ENCODE measurements around the gene C16orf89.
"Not testable (repeated sequence)": the region's sequence is repeated elsewhere in the genome, so short reads cannot be mapped to it uniquely, and the experiment has no call there.

Gene C16orf89

DNA sequence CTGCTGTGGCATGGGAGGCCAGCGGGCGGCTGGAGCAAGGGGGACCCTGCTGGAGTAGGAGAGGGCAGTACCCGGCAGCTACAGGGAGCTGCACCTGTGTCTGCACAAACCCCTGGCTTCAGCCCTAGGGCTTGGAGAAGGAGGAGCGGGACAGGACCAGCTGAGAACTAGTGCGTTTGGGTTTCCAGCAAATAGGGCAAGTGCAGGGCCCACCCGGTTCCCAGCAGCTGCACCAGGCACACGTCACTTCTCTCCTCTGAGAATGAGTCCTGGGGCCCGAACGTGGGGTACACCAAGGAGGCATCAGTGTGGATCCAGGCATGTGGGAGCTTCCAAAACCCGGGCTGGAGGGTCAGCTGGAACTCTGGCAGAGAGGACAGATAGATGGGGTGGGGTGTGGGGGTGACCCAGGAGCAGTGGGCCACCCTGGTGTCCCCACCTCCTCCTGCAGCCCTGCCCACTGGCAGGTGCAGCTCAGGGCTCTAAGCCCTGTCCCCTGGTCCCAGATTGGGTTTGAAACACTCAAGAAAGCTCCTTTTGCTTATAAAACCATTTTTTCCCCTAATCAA, 5.6 kb downstream of the C16orf89 start:
- DNase-seq (ENCODE audit: low spot score), result no peak

GRCh38 chr16:5059386-5060072, 6.2 kb downstream of the C16orf89 start:
- no peak for DNase-seq (ENCODE audit: low spot score)

DNA sequence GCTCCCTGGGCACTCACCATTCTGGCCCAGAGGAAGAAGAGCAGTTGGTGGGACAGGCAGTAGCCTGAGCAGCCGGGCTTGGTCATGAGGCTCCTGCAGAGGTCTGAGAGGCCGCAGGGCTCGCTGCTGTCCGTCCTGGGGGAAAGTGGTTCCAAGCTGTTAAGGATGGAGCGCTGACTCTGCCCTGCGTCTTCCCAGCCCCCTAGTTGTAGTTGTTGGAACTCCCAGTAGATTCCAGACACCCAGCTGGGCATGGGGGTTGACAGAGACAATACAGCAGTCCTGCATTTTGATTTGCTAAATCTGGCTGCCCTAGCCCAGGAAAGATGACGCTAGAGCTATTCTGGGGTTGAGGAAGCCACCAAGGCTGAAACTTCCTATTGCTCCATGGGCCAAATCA, 7.3 kb downstream of the C16orf89 start:
- no peak for DNase-seq (ENCODE audit: low spot score)

- no peak for DNase-seq (ENCODE audit: low spot score)
Observed at GRCh38 chr16:5056352-5056751, 9.4 kb downstream of the C16orf89 start.

GRCh38 chr16:5054876-5055865, 10.6 kb downstream of the C16orf89 start:
- no peak for DNase-seq (ENCODE audit: low spot score)

GRCh38 chr16:5046914-5047313, 18.8 kb downstream of the C16orf89 start:
- DNase-seq (ENCODE audit: low spot score), result no peak

GRCh38 chr16:5045499-5046115, 20.1 kb downstream of the C16orf89 start:
- no peak for DNase-seq (ENCODE audit: low spot score)

GRCh38 chr16:5044581-5044980, 21.2 kb downstream of the C16orf89 start:
- DNase-seq (ENCODE audit: low spot score), result not testable (repeated sequence)

DNA sequence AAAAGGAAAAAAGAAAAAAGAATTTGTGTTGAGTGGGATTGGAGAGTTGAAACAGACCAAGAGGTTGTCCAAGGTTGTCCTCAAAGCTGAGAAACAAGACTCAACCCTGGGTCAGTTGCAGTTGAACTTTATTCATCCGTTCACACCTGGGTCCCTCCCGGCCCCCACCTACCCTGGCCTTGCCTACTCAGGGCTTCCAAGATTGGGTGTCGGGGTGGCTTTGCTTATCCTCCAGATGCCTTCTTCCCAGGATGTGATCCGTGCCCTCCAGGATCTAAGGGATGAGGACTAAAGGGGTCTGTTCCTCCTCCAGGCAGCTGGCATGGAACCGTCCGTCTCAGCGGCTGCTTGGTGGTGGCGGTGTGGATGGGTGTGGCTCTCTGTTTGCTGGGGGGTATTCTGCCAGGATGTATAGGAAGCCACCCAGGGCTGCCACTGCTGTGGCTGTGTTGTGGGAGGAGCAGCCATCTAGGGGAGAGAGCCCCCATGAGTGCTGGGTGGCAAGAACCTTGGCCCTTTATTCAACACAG, 21.7 kb downstream of the C16orf89 start:
- no peak for DNase-seq (ENCODE audit: low spot score)

GRCh38 chr16:5042574-5043171, 23.1 kb downstream of the C16orf89 start:
- no peak for DNase-seq (ENCODE audit: low spot score)

- no peak for DNase-seq (ENCODE audit: low spot score)
Observed at GRCh38 chr16:5041600-5042133, 24.1 kb downstream of the C16orf89 start.

GRCh38 chr16:5040451-5040850, 25.3 kb downstream of the C16orf89 start:
- no peak for DNase-seq (ENCODE audit: low spot score)

DNA sequence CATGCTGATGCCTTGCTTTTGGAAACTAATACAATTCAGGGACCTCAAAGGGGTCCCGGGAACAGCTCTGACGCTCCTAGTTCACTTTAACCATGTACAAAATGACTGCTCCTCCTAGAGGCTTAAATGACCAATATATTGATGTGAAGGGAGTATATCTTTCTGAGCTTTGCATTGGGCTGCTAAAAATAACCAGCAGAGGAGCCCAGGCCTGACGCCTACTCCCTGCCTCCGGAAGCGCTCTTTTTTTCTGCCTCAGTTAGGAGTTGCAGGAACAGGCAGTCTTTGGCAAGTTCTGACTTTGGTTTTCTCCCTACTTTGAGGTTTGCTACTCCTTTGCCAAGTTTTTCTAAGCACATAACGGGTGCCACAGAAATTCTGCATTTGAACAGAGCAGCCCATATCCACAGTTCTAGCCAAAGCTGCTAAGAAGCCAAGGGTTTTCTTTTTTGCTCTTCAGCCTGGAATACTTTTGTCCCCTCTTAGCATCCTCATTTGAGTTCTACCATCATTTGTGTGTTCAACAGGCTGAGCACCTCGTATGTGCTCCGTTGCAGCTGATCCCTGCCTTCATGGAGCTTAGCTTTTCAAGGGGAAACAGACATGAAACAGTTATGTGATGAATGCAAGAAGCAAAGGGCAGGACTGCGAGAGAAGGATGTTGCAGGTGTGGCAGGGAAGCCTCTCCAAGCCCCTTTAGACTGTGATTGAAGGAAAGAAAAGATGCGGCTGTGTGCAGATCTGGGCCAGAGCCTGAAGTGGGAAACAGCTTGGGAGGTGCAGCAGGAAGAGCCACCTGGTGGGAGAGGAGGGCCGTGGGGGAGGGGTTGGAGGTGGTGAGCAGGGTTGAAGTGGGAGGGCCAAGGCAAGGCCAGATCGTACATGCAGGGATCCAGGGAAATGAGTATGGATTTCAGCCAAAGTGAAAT, 29.3 kb downstream of the C16orf89 start:
- DNase-seq (ENCODE audit: low spot score), result no peak

DNA sequence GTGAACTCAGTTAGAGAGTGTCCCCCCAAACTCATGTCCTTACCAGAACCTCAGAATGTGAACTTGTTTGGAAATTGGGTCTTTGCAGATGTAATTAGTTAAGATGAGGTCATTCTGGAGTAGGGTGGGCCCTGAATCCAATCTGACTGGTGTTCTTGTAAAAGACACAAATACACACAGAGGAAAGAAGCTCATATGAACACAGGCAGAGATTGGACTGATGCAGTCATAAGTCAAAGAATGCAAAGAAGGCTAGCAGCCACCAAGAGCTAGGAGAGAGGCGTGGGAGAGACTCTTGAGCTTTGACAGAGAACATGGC, 29.9 kb downstream of the C16orf89 start:
- no peak for DNase-seq (ENCODE audit: low spot score)

DNA sequence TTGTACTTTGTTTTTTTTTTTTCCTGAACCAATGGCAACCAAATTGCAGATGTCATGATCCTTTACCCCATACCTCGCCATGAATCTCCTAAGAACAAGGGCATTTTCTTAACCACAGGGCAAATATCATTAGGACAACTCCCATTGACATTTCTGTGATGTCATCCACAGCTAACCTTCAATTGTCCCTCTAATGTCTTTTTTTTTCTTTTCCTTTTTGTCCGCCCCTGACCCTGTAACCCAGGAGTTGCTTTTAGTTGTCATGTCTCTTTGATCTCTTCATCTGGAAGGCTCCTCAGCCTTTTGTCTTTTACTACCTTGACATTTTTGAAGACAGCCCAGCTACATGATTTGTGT, 31.6 kb downstream of the C16orf89 start:
- no peak for DNase-seq (ENCODE audit: low spot score)

DNA sequence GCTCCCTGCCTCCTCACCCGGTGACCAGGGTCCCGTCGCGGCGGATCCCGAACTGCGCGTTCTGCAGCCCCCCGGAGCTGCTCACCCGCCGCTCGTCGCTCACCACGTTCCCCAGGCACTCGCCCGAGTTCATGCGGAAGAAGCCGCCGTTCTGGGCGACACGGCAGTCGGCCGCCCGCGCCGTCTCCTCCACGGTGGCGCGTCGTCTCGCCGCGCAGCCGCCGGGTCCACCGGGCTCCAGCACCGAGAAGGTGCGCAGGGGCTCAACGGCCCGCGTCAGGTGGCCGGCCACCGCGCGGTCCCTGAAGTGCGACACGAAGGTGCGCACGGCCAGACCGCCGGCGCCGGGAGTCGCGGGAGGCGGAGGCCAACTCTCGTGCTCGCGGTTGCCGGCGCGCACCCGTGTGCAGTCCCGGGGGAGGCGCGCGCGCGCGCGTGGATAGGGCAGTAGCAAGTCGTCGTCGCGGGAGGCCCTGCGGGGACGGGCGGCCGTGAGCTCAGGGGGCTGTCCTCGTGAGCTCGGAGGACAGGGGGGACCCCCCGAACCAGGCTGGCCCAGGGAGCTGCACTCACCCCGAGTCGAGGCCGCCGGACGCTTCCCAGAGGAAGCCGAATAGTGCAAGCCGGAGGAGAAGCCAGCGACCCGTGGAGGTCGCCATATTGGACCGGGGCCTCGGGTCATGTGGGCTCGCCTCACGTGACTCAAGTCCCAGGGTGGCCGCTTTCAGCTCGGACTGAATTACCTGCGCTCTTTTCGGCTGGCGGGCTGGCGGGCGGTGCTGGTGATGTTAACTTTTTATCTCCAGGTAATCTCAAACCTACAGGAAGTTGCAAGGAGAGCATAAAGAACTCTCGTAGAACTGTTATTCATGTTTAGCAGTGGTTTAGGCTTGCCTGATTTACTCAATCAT, 32.2 kb downstream of the C16orf89 start, which contains the start of gene NAGPA:
Gene NAGPA (minus strand): TSS at position 680 of the 911 bp plus-strand sequence. CDS start 21 bp downstream, at position 659.
- peak; percentile 84 for DNase-seq (ENCODE audit: low spot score)

GRCh38 chr16:5032748-5033167, 33.0 kb downstream of the C16orf89 start:
- no peak for DNase-seq (ENCODE audit: low spot score)

DNA sequence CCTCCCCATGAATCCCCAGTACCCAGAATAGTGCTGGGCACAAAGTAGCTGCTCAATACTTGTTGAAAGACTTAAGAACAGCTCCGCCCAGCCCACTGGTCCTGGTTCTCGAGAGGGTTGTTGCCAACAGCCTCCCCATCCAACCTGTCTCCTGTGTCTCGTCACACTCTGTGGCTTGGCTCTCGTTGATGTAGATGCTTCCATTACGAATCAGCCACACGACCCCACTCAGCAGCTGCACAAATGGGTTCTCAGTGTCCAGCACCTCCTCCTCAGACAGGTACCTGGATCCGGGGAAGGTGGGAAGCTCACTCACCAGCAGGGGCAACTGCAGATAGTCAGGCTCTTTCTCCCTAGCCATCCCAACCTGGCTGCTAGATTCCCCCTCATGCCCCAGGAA, 34.2 kb downstream of the C16orf89 start:
- DNase-seq (ENCODE audit: low spot score), result no peak

- DNase-seq (ENCODE audit: low spot score), result no peak
Observed at GRCh38 chr16:5030251-5030870, 35.4 kb downstream of the C16orf89 start.

Data from putamen (tissue), 1 donor.